ENCODE measurements around the gene TNNT3. TPM values are rescaled to one million over a fixed set of nuclear protein-coding genes. Genes with fewer than 3 reads are reported as not detected.

Gene TNNT3
- polyA plus RNA-seq, 2 of the 4 experiments (the other 2 are of a cell fraction), result not detected

DNA sequence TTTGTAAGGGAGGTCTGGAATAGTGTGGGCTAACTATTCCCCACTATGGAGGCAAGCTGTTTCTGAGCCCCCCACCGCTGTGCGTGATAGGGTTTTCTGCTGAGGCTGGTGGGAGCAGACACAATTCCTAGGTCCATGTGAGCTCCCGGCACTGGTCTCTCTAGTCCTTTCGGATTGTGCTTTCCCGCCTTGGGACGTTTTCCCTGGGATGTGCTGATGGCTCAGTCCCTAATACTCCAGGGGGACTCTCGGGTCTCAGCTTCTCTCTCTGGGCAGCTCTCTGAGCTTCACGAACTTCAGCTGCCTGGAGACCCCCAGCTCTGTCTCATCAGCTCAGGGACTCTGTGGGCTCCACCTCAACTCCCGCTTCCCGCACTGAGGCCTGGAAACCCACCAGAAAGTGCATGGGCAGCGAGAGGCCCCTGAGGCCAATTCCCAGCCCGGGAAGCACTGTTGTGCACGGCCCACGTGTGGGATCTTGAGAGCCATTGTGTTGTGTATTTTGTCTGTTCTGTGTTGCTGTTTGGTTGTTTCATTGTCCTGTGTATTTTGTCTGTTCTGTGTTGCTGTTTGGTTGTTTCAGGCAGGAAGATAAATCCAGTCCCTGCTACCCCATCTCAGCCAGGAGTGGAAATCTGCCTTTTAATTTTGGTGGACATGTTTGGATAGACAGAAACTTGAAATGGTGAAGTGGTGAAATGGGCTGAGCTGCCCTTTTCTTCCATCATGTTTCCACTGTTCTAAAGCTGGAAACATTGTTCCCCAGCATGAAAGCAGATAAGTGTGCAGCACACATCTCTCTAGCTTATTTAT is 12.7 kb upstream of the TNNT3 start:
- H3K4me1 ChIP-seq, result 0 out of 3 replicates have a peak, but pooled peaks cover 2% of the 10 kb centered on the region
- DNase-seq (ENCODE audit: low read depth in 1 of 2, low spot score in 1 of 2), result no peak
- FAIRE-seq, result no peak
- ChIA-PET CTCF (interaction anchor here (0.6 to 1.6 kb wide), 17 partner anchors 12 to 360 kb away, joined by 3 to 6 read pairs (median 3); partner anchors contain the start of gene TNNI2), POLR2A (no interaction called here)
- no peak overlapping the region for H3K4me3 ChIP-seq
- H3K27ac ChIP-seq, result no peak overlapping the region
- WGBS (ENCODE audit: missing lambda C conversion rate), result 62% methylated on average over 14 of the region's 14 CpGs
- ATAC-seq, result peak in 1 of 2 experiments; percentile 8; a peak in 1 of 6 replicates
- H3K9me3 ChIP-seq, result no peaks in the 10 kb centered on the region
- TF ChIP-seq MAZ (IDR thresholded peaks at IDR 0.05; ENCODE audit: borderline replicate concordance, low read depth, low read length), result no peak
- TF ChIP-seq TFCP2L1 (CRISPR knock-in tag; IDR thresholded peaks at IDR 0.05), result no peak
- no peak for TF ChIP-seq EHMT2 (IDR thresholded peaks at IDR 0.05; ENCODE audit: low read depth)
- no peak overlapping the region for H3K4me2 ChIP-seq

- no peak for FAIRE-seq
- H3K9me3 ChIP-seq, result no peaks in the 10 kb centered on the region
- no peak for ATAC-seq
- H3K4me2 ChIP-seq, result no peak overlapping the region
- POLR2A ChIA-PET, result no interaction called here
- TF ChIP-seq ZSCAN20 (CRISPR knock-in tag; IDR thresholded peaks at IDR 0.05) (no peak), RARB (CRISPR knock-in tag; IDR thresholded peaks at IDR 0.05) (no peak), JUNB (IDR thresholded peaks at IDR 0.05) (no peak), POLR2AphosphoS2 (conservative IDR thresholded peaks at IDR 0.05; ENCODE audit: low read length) (no peak), NR3C1 (IDR thresholded peaks at IDR 0.05) (no peak), HOXB13 (CRISPR knock-in tag; IDR thresholded peaks at IDR 0.05; ENCODE audit: low read depth) (no peak), HOXA7 (CRISPR knock-in tag; IDR thresholded peaks at IDR 0.05) (no peak), CEBPB (IDR thresholded peaks at IDR 0.05) (no peak), RNF2 (IDR thresholded peaks at IDR 0.05; ENCODE audit: borderline replicate concordance, low read depth) (no peak)
- TF ChIP-seq, protein P1, sequence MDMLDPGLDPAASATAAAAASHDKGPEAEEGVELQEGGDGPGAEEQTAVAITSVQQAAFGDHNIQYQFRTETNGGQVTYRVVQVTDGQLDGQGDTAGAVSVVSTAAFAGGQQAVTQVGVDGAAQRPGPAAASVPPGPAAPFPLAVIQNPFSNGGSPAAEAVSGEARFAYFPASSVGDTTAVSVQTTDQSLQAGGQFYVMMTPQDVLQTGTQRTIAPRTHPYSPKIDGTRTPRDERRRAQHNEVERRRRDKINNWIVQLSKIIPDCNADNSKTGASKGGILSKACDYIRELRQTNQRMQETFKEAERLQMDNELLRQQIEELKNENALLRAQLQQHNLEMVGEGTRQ (IDR thresholded peaks at IDR 0.05), result no peak
- TF ChIP-seq, protein P2, sequence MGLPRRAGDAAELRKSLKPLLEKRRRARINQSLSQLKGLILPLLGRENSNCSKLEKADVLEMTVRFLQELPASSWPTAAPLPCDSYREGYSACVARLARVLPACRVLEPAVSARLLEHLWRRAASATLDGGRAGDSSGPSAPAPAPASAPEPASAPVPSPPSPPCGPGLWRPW (IDR thresholded peaks at IDR 0.05), result no peak
- TF ChIP-seq, protein P3, sequence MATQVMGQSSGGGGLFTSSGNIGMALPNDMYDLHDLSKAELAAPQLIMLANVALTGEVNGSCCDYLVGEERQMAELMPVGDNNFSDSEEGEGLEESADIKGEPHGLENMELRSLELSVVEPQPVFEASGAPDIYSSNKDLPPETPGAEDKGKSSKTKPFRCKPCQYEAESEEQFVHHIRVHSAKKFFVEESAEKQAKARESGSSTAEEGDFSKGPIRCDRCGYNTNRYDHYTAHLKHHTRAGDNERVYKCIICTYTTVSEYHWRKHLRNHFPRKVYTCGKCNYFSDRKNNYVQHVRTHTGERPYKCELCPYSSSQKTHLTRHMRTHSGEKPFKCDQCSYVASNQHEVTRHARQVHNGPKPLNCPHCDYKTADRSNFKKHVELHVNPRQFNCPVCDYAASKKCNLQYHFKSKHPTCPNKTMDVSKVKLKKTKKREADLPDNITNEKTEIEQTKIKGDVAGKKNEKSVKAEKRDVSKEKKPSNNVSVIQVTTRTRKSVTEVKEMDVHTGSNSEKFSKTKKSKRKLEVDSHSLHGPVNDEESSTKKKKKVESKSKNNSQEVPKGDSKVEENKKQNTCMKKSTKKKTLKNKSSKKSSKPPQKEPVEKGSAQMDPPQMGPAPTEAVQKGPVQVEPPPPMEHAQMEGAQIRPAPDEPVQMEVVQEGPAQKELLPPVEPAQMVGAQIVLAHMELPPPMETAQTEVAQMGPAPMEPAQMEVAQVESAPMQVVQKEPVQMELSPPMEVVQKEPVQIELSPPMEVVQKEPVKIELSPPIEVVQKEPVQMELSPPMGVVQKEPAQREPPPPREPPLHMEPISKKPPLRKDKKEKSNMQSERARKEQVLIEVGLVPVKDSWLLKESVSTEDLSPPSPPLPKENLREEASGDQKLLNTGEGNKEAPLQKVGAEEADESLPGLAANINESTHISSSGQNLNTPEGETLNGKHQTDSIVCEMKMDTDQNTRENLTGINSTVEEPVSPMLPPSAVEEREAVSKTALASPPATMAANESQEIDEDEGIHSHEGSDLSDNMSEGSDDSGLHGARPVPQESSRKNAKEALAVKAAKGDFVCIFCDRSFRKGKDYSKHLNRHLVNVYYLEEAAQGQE (IDR thresholded peaks at IDR 0.05), result no peak
- TF ChIP-seq, protein P4, sequence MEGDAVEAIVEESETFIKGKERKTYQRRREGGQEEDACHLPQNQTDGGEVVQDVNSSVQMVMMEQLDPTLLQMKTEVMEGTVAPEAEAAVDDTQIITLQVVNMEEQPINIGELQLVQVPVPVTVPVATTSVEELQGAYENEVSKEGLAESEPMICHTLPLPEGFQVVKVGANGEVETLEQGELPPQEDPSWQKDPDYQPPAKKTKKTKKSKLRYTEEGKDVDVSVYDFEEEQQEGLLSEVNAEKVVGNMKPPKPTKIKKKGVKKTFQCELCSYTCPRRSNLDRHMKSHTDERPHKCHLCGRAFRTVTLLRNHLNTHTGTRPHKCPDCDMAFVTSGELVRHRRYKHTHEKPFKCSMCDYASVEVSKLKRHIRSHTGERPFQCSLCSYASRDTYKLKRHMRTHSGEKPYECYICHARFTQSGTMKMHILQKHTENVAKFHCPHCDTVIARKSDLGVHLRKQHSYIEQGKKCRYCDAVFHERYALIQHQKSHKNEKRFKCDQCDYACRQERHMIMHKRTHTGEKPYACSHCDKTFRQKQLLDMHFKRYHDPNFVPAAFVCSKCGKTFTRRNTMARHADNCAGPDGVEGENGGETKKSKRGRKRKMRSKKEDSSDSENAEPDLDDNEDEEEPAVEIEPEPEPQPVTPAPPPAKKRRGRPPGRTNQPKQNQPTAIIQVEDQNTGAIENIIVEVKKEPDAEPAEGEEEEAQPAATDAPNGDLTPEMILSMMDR (IDR thresholded peaks at IDR 0.05), result no peak
- TF ChIP-seq, protein P5, sequence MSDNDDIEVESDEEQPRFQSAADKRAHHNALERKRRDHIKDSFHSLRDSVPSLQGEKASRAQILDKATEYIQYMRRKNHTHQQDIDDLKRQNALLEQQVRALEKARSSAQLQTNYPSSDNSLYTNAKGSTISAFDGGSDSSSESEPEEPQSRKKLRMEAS (IDR thresholded peaks at IDR 0.05), result no peak
- no peak for DNase-seq (ENCODE audit: low read depth in 1 of 2, low spot score in 1 of 2)
- CTCF ChIA-PET, result interaction anchor here (1.1 to 2.0 kb wide), 4 partner anchors 39 to 243 kb away, joined by 3 to 8 read pairs (median 4); no protein-coding TSS in a partner anchor
- WGBS (ENCODE audit: missing lambda C conversion rate), result 69% methylated on average over 9 of the region's 9 CpGs
- H3K4me3 ChIP-seq, result no peak overlapping the region
- 0 out of 3 replicates have a peak, but pooled peaks cover 2% of the 10 kb centered on the region for H3K4me1 ChIP-seq
- H3K27ac ChIP-seq, result no peak overlapping the region
These were observed 10.9 kb upstream of the TNNT3 start for GRCh38 chr11:1908618-1909017.
